Left renal pelvis (tissue), 4 donors: ENCODE measurements around the gene RAB4B. TPM values are rescaled to one million over a fixed set of nuclear protein-coding genes. Genes with fewer than 3 reads are reported as not detected.
"Not testable (repeated sequence)": the region's sequence is repeated elsewhere in the genome, so short reads cannot be mapped to it uniquely, and the experiment has no call there.

ENCODE experiments used
- DNase-seq, 4 donors: peaks; one replicate each; pipeline ENCODE4 v3.0.0-alpha.2; 2013; ENCODE audit warnings: low read depth in 4 of 4, low spot score in 3 of 4
- polyA plus RNA-seq, 4 donors: library from polyadenylated mRNA; unstranded; fragments of 120-200 nt; gene quantifications; one replicate each; pipeline ENCODE4 v1.2.1, GENCODE V29; 2013; ENCODE audit not compliant: insufficient read length in 4 of 4

The RAB4B gene
- polyA plus RNA-seq, 4 donors = 7.6 to 13.3 (median 8.7) TPM

- DNase-seq = no peak
Measured at GRCh38 chr19:40801426-40802299, 23.6 kb downstream of the RAB4B start.

GRCh38 chr19:40802300-40803169, 24.5 kb downstream of the RAB4B start:
- no peak for DNase-seq

GRCh38 chr19:40803170-40803856, 25.3 kb downstream of the RAB4B start:
- DNase-seq = no peak

- no peak for DNase-seq
Measured at GRCh38 chr19:40803857-40804782, 26.1 kb downstream of the RAB4B start.

GRCh38 chr19:40804783-40805242, 26.8 kb downstream of the RAB4B start:
- no peak for DNase-seq

GRCh38 chr19:40805258-40805868, 27.3 kb downstream of the RAB4B start:
- DNase-seq = no peak

- DNase-seq = peak; percentile 78 to 94 (median 86)
Measured at GRCh38 chr19:40806423-40807146, 28.5 kb downstream of the RAB4B start.

GRCh38 chr19:40807147-40808020, 29.3 kb downstream of the RAB4B start:
- DNase-seq = no peak

- DNase-seq = no peak
Measured at GRCh38 chr19:40808021-40808325, 29.9 kb downstream of the RAB4B start.

- no peak for DNase-seq
Measured at GRCh38 chr19:40808497-40808896, 30.4 kb downstream of the RAB4B start.

- no peak for DNase-seq
Measured at GRCh38 chr19:40809358-40810086, 31.5 kb downstream of the RAB4B start.

- no peak for DNase-seq
Measured at GRCh38 chr19:40810160-40810559, 32.1 kb downstream of the RAB4B start.

GRCh38 chr19:40810649-40811408, 32.8 kb downstream of the RAB4B start:
- not testable (repeated sequence) for DNase-seq

- DNase-seq = no peak
Measured at GRCh38 chr19:40811478-40812341, 33.7 kb downstream of the RAB4B start.

- DNase-seq = not testable (repeated sequence)
Measured at GRCh38 chr19:40812571-40812970, 34.5 kb downstream of the RAB4B start.
